NCI-H2227 treated with DMSO at 0.1 percent for 48 hours (cell line): ENCODE data around the gene LEPROT.
"Not testable (repeated sequence)": the region's sequence is repeated elsewhere in the genome, so short reads cannot be mapped to it uniquely, and the experiment has no call there.

Source experiments
- DNase-seq: peaks from one replicate; lab custom pipeline; 2025; lab: John Stamatoyannopoulos, UW

Gene LEPROT

DNA sequence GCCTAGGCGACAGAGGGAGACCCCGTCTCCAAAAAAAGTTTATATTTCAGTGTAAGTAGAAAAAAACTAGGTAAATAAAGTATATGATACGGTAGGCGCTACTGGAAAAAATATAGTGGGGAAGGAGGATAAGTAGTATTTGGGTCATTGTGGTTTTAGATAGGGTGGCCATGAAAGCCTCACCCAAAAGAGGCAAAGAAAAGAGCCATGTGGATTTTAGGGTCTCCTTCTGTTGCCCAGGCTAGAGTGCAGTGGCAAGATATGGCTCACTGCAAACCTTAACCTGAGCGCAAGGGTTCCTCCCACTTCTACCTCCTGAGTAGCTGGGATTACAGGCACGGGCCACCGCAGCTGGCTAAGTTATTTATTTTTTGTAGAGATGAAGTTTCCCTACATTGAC, 17.1 kb downstream of the LEPROT start:
- no peak for DNase-seq

DNA sequence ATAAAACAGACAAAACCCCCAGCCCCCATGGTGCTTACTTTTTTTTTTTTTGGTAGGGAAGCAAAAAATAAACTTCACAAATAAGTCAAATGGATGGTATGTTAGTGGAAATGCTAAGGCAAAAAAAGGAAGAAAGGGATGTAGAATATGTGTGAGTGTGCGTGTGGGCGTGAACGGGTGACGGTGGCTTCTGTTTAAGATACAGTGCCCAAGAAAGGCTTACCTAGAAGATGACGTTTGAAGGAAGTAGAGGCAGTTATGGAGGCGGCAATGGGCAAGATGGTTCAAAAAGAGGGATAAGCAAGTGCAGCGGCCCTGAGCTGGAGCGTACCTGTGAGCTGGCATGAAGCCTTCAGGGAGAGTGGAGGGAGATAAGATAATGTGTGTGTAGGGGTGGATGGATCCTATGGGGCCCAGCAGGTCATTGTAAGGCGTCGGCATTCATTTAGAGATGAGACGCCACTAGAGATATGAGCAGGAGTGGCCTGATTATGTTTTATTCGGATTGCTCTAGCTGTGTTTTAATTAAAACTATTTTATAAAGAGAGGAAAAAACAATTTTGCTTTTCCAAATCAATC, 19.9 kb downstream of the LEPROT start:
- DNase-seq = no peak

DNA sequence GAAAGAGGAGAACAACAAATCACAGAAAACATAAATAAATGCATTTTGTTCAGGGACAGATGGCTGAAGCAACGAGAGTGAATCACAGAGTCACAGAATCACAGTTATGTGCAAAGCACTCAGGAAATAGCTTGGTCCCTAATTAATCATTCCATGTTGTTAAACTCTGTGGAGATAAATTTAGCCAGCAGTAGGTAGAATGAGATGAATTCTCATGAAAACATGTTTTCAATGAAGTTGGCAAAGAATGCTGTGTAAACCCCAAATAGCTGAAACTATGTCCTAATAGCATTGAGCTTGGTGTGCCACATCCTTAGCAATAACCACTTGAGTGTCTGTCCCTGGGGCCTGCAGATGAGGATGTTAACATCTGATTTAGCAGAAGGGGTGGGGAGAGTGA, 20.4 kb downstream of the LEPROT start:
- DNase-seq = no peak

DNA sequence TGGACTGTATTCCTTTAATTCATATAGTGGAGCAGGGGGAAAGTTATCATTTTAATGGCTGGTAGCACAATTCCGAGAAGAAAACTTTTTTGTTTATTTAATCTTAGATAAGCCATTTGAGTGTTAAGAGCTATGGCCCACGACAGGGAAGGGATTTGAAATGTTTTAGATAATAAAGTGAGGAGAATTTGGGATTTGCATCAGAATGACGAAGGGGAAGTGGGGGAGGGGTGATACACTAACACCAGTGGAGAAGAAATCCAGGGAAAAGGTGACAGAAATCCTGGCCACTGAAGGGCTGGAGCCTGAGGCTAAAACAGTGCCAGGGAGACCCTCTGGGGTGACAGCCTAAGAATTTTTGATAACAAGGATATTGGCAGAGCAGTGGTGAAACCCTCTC, 21.0 kb downstream of the LEPROT start:
- no peak for DNase-seq

DNA sequence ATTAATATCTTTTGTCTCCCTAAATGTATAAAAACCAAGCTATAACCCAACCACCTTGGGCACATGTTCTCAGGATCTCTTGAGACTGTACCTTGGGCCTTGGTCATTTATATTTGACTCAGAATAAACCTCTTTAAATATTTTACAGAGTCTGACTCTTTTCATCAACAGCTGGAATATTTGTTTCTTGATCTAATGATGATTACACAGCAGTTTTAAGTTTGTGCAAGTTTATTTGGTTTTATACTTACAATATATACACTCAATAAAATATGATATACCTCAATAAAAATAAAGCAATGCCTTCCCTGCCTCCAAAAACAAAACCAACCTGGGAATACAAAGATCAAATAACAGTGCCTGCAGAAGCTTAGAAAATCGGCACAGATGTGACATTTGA, 22.0 kb downstream of the LEPROT start:
- DNase-seq = no peak

DNA sequence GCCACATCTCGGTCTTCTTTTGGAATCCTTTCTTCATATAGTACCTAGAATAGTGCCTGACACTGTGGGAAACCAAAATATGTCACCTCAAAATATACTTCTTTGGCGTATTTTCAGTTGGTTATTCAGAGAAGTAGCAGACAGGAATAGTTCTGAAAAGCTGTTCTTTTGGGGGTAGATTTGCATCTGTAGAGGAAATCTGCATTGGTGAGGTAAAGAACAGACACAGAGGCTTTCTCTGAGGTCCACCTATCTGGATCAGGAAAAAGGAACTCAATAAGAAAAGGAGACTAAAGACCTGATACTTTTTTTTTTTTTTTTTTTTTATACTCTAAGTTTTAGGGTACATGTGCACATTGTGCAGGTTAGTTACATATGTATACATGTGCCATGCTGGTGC, 23.2 kb downstream of the LEPROT start:
- no peak for DNase-seq

DNA sequence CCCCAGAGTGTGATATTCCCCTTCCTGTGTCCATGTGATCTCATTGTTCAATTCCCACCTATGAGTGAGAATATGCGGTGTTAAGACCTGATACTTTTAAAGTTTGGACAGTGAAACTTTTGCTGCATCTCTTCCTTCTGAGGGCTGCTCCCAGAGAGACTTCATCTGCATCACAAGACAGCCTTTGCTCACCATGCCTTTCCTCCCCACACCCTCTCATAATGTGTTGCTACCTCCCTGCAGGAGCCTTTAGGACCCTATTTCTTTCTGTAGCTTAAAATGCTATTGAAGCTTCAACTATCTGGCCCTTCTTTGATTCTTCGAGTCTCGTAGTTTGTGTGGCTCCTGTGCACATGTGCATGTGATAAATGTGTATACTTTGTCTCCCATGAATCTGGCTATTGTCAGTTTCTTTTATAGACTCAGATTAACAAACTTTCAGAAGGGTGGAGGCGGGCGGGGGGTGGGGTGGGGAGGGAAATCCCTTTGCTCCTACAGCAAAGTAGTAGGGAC, 23.7 kb downstream of the LEPROT start:
- DNase-seq = no peak

DNA sequence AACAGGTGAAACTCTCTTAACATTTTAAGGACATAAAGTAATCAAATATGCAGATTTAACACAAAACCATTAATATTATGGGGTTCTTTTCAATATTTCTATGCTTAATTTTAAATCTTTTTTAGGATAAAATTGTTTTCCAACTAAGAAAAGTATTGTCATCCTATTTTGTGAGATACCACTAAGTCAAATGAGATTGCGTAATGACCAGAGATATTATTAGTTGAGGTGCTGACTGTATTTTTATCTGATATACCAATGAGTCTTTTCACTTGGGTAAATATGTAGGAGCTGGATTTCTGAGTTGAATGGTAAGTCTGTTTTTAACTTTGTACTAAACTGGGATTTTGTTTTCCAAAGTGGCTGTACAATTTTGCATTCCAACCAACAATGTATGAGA, 25.4 kb downstream of the LEPROT start:
- DNase-seq = no peak

DNA sequence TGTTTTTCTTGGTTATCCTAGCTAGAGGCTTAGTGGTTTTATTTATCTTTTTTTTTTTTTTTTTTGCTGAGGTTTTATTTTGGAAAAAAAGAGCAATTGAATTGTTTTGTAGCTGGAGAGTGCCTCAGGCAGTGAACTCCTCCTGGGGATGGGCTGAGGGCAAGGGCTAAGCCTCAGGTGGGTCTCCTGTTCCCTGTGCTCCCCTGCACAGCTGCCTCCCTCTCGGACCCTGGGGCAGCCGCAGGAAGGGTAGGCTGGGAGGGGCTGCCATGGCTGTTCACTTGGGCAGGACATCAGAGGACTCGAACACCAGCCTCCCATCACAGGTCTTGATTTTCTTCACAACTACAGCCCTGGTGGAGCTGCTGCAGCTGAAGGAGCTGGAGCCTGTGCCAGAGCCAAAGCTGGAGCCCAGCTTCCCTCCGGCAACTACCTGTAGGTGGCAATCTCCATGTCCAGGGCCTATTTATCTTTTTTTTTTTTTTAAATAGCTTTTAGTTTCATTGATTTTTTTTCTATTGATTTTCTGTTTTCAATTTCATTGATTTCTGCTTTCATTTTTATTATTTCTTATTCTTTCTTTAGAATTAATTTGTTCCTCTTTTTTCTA, 28.9 kb downstream of the LEPROT start:
- DNase-seq = no peak

DNA sequence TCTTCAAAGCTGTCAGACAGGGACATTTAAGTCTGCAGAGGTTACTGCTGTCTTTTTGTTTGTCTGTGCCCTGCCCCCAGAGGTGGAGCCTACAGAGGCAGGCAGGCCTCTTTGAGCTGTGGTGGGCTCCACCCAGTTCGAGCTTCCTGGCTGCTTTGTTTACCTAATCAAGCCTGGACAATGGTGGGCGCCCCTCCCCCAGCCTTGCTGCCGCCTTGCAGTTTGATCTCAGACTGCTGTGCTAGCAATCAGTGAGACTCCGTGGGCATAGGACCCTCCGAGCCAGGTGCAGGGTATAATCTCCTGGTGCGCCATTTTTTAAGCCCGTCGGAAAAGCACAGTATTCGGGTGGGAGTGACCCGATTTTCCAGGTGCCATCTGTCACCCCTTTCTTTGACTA, 35.2 kb downstream of the LEPROT start:
- DNase-seq = not testable (repeated sequence)

DNA sequence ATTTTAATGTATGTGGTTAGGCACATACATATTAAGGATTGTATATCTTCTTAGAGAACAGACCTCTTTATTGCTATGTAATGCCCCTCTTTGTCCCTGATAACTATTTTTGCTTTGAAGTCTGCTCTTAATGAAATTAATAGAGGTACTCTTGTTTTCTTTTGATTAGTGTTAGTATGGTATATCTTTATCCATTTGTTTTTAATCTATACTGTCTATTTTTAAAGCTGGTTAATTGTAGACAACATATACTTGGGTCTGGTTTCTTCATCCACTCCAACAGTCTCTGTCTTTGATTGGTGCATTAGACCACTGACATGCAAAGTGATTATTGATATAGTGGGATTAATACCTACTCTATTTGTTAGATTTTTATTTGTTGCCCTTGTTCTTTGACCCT, 36.0 kb downstream of the LEPROT start:
- DNase-seq = no peak

DNA sequence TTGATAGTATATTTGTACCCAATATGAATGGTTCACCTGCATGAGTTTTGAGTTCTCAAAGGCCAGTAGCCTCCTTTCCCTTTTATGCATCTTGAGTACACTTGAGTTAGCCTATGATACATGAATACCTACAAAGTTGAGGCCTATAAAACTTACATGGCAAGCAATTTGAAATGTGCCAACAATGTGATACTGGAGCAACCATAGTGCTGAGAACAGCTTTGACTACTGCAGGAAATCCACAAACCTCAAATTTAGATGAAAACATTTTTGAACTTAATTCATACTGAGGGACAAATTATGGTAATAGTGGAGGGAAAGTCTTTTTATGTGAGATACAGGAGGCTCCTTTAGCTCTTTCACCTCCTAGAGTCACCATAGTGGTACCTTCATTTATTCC, 37.4 kb downstream of the LEPROT start:
- DNase-seq = no peak

DNA sequence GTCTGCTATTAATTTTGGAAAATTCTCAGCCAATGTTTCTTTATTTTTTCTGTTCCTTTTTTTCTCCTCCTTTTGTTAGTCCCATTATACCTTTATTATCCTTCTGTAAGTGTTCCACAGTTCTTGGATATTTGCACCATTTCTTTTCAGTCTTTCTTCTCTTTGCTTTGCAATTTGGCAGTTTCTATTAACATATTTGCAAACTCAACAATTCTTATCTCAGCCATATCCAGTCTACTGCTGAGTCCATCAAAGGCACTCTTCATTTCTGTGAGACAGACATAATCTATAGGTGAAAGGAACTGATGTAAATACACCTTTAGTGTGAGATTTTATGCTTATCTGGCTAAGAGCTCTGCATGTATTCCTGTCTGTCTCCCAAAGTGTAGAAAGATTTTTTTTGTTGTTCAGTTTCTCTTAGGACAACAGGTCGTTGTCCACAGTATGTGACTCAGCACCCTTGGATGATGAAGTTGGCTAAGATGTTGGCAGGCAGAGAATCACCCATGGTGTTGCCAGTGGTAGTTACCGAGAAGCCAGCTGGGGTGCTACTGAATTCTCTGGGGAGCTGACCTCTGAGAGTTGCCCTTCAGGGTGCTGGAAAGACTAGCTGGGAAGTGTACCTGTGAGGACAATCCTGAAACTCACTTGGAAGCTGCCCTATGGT, 38.4 kb downstream of the LEPROT start:
- DNase-seq = no peak

DNA sequence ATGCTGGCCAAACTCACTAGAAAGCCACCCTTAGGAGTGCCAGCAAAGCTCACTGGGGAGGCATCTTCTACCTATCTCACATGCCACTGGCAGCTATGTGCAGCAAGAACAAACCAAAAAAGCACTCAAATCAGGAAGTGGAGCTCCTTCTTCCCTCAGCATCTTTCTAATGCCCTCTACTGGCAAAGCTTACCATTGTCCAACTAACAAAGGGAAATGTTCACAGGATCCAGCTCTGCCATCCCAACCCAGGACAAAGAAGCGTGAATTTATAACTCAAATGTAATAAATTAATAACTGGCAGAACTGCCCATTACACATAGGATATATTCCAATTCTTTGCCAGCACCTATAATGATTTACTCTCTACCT, 38.9 kb downstream of the LEPROT start:
- DNase-seq = no peak

DNA sequence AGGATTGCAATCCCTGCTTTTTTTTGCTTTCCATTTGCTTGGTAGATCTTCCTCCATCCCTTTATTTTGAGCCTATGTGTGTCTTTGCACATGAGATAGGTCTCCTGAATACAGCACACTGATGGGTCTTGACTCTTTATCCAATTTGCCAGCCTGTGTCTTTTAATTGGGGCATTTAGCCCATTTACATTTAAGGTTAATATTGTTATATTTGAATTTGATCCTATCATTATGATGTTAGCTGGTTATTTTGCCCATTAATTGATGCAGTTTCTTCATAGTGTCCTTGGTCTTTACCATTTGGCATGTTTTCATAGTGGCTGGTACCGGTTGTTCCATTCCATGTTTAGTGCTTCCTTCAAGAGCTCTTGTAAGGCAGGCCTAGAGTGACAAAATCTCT, 45.4 kb downstream of the LEPROT start:
- not testable (repeated sequence) for DNase-seq

DNA sequence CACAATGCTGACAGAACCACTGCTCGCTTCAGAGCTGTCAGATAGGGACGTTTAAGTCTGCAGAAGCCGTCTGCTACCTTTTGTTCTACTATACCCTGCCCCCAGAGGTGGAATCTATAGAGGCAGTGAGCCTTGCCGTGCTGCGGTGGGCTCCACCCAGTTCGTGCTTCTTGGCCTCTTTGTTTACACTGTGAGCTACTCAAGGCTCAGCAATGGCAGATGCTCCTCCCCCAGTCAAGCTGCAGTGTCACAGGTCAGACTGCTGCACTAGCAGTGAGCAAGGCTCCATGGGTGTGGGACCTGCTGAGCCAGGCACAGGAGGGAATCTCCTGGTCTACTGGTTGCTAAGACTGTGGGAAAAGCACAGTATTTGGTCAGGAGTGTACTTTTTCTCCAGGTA, 47.1 kb downstream of the LEPROT start:
- no peak for DNase-seq

DNA sequence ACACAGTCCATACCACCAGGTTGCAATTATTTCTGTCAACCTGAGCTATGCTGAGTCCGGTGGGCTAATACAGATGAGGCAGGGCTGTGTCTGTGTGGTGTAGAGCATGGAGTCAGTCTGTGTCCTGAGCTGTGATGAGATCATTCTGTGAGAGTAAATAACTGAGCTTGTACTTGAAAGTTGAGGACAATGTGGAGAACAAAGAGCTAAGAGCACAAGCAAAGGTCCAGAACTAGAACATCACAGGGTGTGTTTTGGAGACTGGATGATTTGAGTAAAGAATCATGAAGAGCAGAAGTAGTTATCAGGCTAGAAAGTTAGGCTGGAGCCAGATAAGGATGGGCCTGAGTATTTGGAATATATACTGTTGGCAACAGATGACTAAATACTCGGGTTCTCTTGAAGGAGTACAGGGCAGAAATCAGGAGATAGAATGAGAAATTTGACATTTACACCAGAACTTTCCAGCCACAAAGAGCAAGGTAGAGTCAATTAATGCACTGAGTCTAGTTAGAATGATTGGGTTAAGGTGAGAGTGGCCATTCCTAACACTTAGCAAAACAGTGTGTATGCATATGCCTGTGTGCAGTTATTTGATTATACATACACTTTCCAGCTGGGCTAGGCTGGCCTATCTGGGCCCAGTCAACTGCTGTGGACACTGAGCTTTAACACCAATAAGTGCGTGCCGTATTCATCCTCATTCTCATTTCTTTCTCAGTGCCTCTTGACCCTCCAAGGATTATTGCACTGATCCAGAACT, 48.8 kb downstream of the LEPROT start:
- no peak for DNase-seq

DNA sequence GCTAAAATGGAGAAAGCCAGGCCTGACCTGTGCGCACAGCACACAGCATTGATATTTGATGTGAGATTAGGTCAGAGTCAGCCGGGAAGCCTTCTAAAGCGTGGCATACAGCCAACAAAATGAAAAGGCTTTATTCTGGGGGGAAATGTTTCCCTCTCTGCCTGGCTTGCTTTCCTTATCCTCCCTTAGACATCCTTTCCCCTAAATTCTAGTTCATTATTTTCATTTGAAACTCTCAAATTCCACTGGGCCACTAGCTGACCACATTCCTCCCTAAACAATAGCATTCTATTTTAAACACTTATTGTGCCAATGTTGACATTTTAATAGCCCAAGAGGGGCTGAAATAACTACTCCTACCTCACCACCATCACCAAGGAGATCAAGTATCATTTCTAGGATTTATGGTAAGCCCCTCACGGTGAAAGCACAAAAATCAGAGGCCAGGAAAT, 49.4 kb downstream of the LEPROT start:
- DNase-seq = no peak

DNA sequence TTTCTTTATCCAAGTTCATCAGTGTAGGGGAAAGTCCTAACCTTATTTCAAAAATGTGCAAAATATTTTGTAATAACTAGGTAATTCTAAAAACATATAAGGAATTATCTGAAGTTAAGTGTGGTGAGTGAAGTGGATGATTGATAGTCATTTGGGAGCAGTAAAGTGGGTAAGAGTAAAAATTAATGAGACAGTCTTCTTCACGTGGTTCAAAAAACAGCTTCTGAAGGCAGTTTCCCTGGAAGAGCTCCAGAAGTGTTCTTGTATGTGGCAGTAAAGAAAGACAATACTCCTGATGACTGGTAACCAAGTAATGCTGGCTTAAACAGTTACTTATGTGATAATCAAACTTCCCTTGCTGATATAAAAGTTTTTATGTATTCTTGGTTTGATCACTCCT, 50.3 kb downstream of the LEPROT start:
- DNase-seq = no peak

DNA sequence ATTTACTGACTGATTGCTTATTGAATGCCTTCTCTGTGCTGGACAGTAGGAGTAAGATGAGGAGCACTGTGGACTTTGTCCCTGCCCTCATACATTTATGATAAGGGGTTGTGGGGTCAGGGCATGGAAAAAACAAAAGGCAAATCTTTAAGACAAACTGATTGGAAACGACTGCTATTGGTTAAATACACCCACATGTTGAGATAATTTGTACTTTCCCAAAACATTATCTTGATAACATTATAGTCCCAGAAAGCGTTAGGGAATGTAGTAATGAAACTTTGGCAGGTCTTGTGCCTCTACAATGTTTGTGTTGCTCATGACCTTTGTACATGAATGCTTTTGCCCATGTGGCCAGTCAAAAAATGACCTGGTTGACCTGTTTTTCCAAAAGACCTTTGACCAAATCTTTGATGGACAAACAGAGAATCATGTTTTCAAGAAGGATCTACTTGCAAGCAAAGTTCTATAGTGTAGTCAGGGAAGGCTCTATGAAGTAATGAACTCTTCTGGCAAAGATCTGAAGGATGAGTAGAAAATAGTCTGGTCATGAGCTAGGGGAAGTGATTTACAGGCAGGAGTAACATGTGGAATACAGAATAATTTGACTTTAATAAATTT, 50.9 kb downstream of the LEPROT start:
- no peak for DNase-seq

DNA sequence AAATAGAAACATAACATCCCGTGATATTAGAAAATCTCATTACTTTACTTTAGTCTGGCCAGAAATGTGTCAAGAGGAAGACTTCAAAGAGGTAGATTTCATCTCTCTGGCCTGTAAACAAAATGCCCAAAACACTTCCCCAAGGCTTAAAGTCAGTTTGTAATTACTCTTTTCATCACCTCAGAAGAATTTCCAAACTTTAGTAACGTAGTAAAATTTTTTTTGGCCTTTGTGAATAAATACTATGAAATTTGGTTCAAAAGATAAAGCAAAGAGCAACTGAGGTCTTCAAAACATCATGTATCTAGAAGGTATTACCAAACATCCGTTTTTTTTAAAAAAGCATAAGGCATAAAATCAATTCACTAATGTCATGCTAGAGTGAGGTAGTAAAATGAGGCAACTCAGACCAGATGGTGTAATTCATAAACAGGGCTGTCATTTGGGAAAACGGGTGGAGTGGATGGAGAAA, 51.4 kb downstream of the LEPROT start:
- no peak for DNase-seq

DNA sequence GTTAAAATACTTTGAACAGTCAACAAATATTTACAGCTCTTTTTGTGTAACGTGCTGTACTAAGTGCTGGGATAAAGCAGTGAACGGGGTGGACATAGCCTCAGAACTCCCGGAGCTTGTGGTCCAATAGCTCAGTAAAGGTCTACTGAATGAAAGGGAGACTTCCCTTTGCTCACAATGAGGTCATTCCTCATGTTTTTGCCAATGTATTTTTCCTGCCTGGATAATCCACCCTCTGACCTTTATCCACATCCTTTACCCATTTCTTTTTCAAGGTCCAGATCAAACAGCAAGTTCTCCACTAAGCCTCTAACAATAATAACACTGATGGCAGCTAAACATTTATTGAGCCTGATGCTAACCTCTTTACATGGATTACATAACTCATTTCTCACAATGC, 55.9 kb downstream of the LEPROT start:
- DNase-seq = no peak
